ENCODE results near the gene PM20D2.

- TF ChIP-seq POLR2A (IDR thresholded peaks at IDR 0.05; ENCODE audit: low read depth, low read length) (no peak), POLR2AphosphoS5 (IDR thresholded peaks at IDR 0.05; ENCODE audit: low read depth, low read length) (no peak), TAF1 (IDR thresholded peaks at IDR 0.05; ENCODE audit: low read depth, low read length) (no peak), POU2F2 (IDR thresholded peaks at IDR 0.05; ENCODE audit: low read depth, low read length) (no peak), SPI1 (IDR thresholded peaks at IDR 0.05; ENCODE audit: low read depth, low read length) (no peak)
These were observed 68.3 kb downstream of the PM20D2 start for GRCh38 chr6:89214197-89214596.

All from GM12891 (cell line).